ENCODE results near the gene IL1RAPL2. TPM values are rescaled to one million over a fixed set of nuclear protein-coding genes. Genes with fewer than 3 reads are reported as not detected.

Gene IL1RAPL2
- total RNA-seq, 1 donor from 2014 or later = not detected

- no peak for DNase-seq (ENCODE audit: low read depth)
Observed at GRCh38 chrX:105267167-105267566, 701.2 kb downstream of the IL1RAPL2 start.

GRCh38 chrX:105269386-105269785 lies 703.4 kb downstream of the IL1RAPL2 start:
- DNase-seq (ENCODE audit: low read depth) = no peak

- DNase-seq (ENCODE audit: low read depth) = no peak
Observed at GRCh38 chrX:105273326-105273725, 707.3 kb downstream of the IL1RAPL2 start.

- DNase-seq (ENCODE audit: low read depth) = no peak
Observed at GRCh38 chrX:105274091-105274490, 708.1 kb downstream of the IL1RAPL2 start.

DNA sequence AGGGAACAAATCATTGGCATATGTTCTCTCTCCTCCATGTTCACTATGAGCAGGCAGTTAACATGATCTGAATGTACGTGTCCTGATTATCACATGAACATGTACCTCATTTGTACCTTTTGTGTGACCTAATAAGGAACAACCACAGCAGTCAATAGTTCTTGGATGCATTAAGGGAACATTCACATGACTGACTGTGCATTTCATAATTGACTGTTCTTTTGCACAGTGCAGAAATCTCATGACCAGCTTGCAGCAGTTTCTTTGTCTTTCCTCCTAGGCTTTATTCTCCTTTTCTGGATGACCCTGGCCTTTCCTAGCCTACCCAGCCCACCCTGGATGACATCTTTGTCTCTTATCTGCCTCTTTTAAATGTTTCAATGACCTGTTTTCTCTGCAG lies 711.1 kb downstream of the IL1RAPL2 start:
- no peak for DNase-seq (ENCODE audit: low read depth)

GRCh38 chrX:105282077-105282476 lies 716.1 kb downstream of the IL1RAPL2 start:
- DNase-seq (ENCODE audit: low read depth) = peak; percentile 27

DNA sequence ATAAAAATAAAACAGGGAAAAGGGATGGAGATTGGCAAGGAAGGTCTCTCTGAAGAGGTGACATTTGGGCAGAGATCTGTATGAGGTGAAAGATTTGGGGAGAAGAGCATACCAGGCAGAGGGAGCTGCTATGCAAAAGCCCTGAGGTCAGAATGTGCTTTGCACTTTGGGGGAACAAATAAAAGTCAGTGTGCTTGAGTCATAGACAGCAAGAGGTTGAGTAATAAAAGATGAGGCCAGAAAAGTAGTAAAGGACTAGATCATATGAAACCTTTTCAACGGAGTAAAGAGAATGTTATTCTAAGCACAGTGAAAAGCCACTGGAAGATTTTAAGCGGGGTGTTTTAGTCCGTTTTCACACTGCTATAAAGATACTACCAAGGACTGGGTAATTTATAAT lies 731.0 kb downstream of the IL1RAPL2 start:
- DNase-seq (ENCODE audit: low read depth) = no peak

- DNase-seq (ENCODE audit: low read depth) = no peak
Observed at GRCh38 chrX:105299286-105299685, 733.3 kb downstream of the IL1RAPL2 start.

DNA sequence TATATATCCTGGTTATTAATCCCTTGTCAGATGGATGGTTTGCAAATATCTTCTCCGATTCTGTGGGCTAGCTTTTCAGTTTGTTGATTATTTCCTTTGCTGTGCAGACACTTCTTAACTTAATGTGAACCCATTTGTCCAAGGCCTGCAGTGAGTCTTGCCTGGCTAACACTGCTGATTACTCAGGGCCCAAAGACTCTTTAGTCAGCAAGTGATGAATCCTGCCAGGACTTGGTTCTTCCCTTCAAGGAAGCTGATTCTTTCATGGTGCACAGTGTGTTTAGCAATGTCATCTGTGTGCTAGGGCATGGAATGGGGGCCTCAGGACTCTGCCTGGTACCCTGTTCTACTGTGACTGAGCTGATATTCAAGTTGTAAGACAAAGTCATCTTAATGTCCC lies 736.2 kb downstream of the IL1RAPL2 start:
- no peak for DNase-seq (ENCODE audit: low read depth)

- peak; percentile 9 for DNase-seq (ENCODE audit: low read depth)
Observed at GRCh38 chrX:105307762-105308161, 741.8 kb downstream of the IL1RAPL2 start.

DNA sequence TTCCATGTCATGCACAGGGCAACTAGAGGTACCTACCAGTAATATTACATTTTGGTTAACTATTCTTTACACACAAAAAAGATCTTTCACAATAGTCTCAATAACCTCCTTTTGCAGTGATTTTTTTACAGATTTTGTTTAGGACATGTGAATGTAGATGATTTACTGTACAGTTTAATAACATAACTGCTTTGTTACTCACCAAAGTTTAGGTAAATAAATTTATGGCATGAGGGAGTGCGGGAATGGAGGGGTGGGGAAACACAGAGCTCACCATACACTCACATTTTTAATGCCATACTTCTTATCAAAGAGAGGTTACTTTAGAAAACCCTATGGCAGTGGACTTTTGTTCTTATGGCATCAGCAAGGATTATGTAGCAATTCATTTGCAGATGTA lies 747.6 kb downstream of the IL1RAPL2 start:
- no peak for DNase-seq (ENCODE audit: low read depth)

DNA sequence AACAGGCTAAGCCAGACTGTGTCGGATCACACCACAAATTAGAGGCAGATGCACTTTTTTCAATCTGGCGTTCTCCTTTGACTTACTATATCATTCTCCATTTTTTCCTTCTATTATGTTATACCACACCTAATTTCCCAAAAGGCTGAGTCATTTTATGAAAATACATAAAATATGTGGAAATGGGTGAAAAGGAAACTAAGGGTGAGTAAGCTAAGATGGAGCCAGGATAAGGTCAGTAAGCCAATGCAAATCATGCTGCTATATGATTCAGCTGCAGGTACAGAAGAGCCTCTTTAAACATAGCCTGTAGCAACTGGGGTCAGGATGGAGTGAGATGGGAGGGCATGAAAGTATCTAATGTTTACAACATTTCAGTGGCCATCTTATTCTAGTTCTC lies 748.5 kb downstream of the IL1RAPL2 start:
- no peak for DNase-seq (ENCODE audit: low read depth)

DNA sequence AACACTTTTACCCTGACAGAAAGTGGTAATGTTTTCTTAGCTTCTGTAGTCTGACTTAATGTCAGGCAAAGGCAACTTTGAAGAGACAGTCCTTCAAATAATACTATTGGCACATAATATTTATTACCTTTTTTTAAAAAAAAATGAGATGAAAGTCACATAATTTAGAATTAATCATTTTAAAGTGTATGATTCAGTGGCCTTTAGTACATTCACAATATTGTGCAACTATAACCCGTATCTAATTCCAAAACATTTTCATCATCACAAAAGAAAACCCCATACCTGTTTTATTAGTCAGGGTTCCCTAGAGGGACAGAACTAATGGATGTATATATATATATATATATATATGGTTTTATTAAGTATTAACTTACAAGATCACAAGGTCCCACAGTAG lies 749.2 kb downstream of the IL1RAPL2 start:
- no peak for DNase-seq (ENCODE audit: low read depth)

DNA sequence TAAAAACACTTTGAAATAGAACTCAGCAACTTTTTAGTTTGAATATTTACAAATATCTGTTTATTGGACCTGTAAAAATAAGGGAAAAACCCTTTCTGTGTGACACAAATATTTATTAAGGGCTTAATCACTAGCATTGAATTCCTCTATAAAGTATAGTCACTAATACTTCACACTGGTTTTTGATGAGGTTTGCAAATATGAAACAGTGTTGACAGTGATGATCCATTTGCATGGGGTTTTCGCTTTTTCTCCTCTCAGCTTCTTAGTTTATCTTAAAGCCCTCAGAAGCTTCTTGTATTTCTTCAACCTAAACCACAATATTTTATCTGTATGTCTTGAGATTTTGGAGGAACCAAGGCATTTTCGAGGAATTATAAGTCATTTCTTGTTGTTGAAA lies 751.1 kb downstream of the IL1RAPL2 start:
- no peak for DNase-seq (ENCODE audit: low read depth)

DNA sequence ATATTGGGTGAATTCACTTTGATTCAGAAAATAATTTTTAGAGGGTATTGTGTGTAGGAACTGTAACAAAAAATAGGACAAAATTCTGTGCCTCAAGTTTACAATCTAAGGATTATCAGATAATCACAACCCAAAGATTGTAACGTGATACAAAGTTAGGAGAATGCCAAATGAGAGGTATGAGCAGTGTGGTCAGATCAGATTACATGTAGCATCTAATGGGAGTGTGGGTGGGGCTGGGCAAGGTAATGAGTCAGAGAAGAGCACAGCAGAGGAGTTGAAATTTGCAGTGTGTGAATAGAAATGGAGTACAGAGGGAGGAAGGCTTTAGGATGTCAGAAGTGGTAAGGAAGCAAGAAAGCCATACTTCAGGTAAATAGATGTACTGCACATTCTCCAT lies 757.9 kb downstream of the IL1RAPL2 start:
- peak; percentile 10 for DNase-seq (ENCODE audit: low read depth)

DNA sequence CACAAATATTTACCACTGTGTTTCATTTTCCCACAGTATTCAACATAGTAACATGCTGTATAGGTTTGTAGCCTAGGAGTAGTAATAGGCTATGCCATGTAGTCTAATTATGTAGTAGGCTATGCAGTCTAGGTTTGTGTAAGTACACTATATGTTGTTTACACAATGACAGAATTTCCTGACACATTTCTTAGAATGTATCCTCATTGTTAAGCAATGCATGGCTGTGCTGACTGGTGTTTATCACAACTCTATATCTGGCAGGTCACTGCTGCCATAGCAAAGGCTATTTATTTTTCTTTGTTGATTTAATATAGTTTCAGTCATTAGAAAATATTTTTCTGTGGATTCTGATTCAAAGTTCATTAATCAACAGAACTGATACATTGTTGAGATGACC lies 762.8 kb downstream of the IL1RAPL2 start:
- no peak for DNase-seq (ENCODE audit: low read depth)

- DNase-seq (ENCODE audit: low read depth) = no peak
Observed at GRCh38 chrX:105331244-105331643, 765.2 kb downstream of the IL1RAPL2 start.

DNA sequence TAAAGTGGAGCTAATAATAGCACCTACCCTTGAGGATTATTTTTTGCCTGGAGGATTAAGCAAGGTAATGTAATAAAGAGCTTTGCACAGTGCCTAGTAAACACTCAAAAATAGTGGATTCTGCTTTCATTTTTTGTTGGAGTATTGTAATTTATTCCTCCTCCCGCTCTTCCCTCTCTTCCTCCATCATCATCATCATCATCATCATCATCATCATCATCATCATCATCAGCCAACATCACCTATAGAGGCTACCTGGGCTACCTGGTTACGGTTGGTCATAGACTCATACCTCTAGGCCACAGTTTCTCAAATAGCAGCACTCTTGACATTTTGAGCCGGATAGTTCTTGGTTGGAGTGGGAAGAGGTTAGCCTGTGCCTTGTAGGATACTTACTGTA lies 781.4 kb downstream of the IL1RAPL2 start:
- no peak for DNase-seq (ENCODE audit: low read depth)

DNA sequence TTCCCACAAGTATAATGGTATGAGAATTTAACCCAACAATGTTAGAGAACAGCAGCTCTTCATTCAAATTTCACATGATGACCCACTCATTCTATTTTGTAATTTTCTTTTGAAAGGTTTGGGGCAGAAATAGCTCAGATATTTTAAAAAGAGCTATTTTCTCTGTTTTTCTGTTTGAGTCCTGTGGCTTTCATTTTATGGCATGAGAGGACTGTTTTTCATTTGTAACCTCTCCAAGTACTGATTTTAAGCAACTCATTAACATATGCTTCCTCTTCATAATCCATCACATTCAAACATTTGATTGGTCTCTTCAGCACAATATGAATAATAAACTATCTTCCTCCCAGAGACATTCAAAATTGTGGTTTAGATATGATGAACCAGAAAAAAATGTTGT lies 783.5 kb downstream of the IL1RAPL2 start:
- DNase-seq (ENCODE audit: low read depth) = no peak

DNA sequence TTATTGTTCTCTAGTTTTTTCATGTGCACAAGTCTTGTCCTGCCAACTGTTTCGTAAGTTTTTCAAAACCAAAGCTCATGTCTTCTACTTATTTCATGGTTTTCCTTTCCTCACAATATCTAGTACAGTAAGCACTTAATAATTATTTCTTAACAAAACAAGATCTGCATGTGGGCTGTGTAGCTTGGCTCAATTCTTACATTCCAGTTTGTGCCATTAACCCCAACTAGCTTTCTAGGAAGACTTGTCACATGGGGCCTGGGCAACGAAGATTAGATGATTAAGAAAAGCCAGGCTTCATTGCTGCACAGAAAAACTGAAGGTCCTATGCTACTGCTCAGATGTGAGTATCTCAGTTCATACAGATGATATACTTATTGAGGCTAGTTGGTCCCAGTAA lies 809.8 kb downstream of the IL1RAPL2 start:
- peak; percentile 52 for DNase-seq (ENCODE audit: low read depth)

- DNase-seq (ENCODE audit: low read depth) = no peak
Observed at GRCh38 chrX:105424729-105425128, 858.7 kb downstream of the IL1RAPL2 start.

- DNase-seq (ENCODE audit: low read depth) = no peak
Observed at GRCh38 chrX:105451401-105451800, 885.4 kb downstream of the IL1RAPL2 start.

- no peak for DNase-seq (ENCODE audit: low read depth)
Observed at GRCh38 chrX:105458846-105459245, 892.8 kb downstream of the IL1RAPL2 start.

DNA sequence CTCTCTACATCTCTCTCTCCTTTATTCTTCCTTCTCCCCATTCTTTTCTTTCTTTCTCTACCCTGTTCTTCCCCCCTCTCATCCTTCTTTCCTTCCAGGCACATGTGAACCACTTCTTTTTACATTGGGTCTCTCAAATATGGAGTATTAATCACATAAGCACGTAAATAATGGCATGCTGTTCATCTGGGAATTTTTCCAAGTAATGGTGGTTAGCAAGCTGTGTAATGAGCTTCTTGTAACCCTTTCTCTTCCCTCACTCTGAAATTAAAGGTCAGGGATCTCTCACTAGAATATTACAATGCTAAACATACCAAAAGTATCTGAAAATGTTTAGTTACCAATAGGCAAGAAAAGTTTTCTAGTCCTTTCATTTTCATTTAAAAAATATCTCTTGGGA lies 894.4 kb downstream of the IL1RAPL2 start:
- DNase-seq (ENCODE audit: low read depth) = peak; percentile 38

- peak; percentile 30 for DNase-seq (ENCODE audit: low read depth)
Observed at GRCh38 chrX:105461016-105461415, 895.0 kb downstream of the IL1RAPL2 start.

Measured in renal cortical epithelial cell (primary cell).